Erythroblast (primary cell): Measurements from ENCODE around the gene TMA7.

Source experiments
- DNase-seq, 2 experiments: peaks; one replicate each; lab custom pipeline; 2025; lab: John Stamatoyannopoulos, UW
- GATA1 ChIP-seq: IDR thresholded peaks from 2 replicates; pipeline ENCODE4 v1.6.1; 2011; ENCODE audit warnings: low read depth, mild to moderate bottlenecking, control low read depth, low read length, moderate library complexity
- POLR2A ChIP-seq: IDR thresholded peaks from 2 replicates; pipeline ENCODE4 v1.6.1; 2011; ENCODE audit warnings: mild to moderate bottlenecking, low read length

The TMA7 gene

GRCh38 chr3:48404440-48405342 lies 35.4 kb upstream of the TMA7 start:
- no peak for TF ChIP-seq POLR2A
- no peak for TF ChIP-seq GATA1
- DNase-seq, result no peak

GRCh38 chr3:48405343-48405881 lies 34.6 kb upstream of the TMA7 start:
- DNase-seq, result no peak
- TF ChIP-seq POLR2A (no peak), GATA1 (no peak)

GRCh38 chr3:48405971-48406370 lies 34.1 kb upstream of the TMA7 start:
- no peak for DNase-seq

GRCh38 chr3:48406443-48407431 lies 33.3 kb upstream of the TMA7 start:
- TF ChIP-seq GATA1 (no peak), POLR2A (no peak)
- DNase-seq, result no peak

More at GRCh38 chr3:48405971-48406370, 34.1 kb upstream of the TMA7 start:
- TF ChIP-seq GATA1, result no peak
- TF ChIP-seq POLR2A, result no peak

- DNase-seq, result no peak
- TF ChIP-seq GATA1, result no peak
- no peak for TF ChIP-seq POLR2A
Observed at GRCh38 chr3:48407542-48408099, 32.4 kb upstream of the TMA7 start.

- no peak for TF ChIP-seq POLR2A
- TF ChIP-seq GATA1, result no peak
- DNase-seq, result peak in 1 of 2 experiments; percentile 15
Observed at GRCh38 chr3:48408823-48409281, 31.2 kb upstream of the TMA7 start.

- no peak for DNase-seq
- no peak for TF ChIP-seq GATA1
Observed at GRCh38 chr3:48409291-48410201, 30.5 kb upstream of the TMA7 start.

GRCh38 chr3:48410205-48411040 lies 29.6 kb upstream of the TMA7 start:
- no peak for TF ChIP-seq POLR2A
- no peak for TF ChIP-seq GATA1

GRCh38 chr3:48411041-48411588 lies 28.9 kb upstream of the TMA7 start:
- DNase-seq, result no peak
- TF ChIP-seq POLR2A, result no peak
- no peak for TF ChIP-seq GATA1

More at GRCh38 chr3:48410205-48411040, 29.6 kb upstream of the TMA7 start:
- DNase-seq, result no peak

GRCh38 chr3:48411606-48412374 lies 28.3 kb upstream of the TMA7 start:
- no peak for TF ChIP-seq GATA1
- TF ChIP-seq POLR2A, result no peak
- no peak for DNase-seq
